Stimulated activated naive CD8-positive, alpha-beta T cell treated with anti-CD3 and anti-CD28 coated beads, Interleukin-15, amount 100 ng/mL, for 72 hours (primary cell): ENCODE data around the gene TBC1D14.

Source experiments
- ATAC-seq: fragments of 150-1000 bp; cut with Tn5 transposase; 2 replicates; pipeline ENCODE4 v1.10.0; 2021; ENCODE audit warnings: mild to moderate bottlenecking, moderate library complexity
- DNase-seq, 2 donors: peaks; one replicate each; pipeline ENCODE4 v3.0.0; 2021 to 2022
- H3K27ac Mint-ChIP-seq, 2 donors: one replicate each; pipeline ENCODE4 v1.8.0; 2022; ENCODE audit warnings: mild to moderate bottlenecking in 2 of 2, mixed read lengths in 2 of 2, moderate library complexity in 2 of 2
- H3K27me3 Mint-ChIP-seq: one replicate; pipeline ENCODE4 v1.8.0; 2022; ENCODE audit warnings: mixed read lengths
- H3K4me1 Mint-ChIP-seq: one replicate; pipeline ENCODE4 v1.8.0; 2022; ENCODE audit warnings: mild to moderate bottlenecking, mixed read lengths
- H3K4me3 Mint-ChIP-seq, 2 donors: one replicate each; pipeline ENCODE4 v1.8.0; 2022; ENCODE audit warnings: mild to moderate bottlenecking in 2 of 2, mixed read lengths in 2 of 2, moderate library complexity in 1 of 2
- H3K9me3 Mint-ChIP-seq, 2 donors: one replicate each; pipeline ENCODE4 v1.8.0; 2022; ENCODE audit warnings: mixed read lengths in 2 of 2

Gene TBC1D14

DNA sequence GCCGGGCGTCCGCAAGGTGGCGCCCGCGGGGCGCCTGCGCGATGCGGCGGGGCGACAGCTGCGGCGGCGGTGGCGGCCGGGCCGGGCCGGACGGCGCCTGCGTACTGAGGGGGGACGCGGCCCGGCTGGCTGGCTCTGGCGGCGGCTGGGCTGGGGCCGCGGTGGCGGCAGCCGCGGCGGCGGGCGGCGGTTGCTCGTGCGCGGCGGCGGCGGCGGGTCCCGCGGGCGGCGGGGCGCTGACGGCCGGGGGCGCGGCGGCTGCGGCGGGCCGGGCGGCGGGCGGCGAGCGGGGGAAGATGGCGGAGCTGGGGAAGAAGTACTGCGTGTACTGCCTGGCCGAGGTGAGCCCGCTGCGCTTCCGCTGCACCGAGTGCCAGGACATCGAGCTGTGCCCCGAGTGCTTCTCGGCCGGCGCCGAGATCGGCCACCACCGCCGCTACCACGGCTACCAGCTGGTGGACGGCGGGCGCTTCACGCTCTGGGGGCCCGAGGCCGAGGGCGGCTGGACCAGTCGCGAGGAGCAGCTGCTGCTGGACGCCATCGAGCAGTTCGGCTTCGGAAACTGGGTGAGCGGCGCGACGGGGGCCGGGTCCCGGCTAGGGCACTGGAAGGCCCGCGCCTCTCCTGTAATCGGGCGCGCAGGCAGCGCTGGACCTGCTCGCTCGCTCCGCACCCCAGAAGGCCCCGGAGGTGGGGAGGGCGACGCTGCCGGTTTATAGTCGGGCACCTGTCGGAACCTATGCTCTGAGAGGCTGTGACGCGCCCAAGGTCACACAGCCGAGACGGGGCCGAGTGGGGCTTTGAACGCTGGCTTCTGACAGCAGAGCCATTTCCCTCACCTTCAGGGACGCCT is 133.9 kb downstream of the TBC1D14 start, which contains the start of gene TADA2B:
TSS of gene TADA2B (plus strand) at position 89 of the 853 bp plus-strand sequence. CDS start at position 297, 208 bp downstream.
- DNase-seq (peak; percentile 61 to 64), ATAC-seq (peak; percentile 69)
- Mint-ChIP-seq H3K4me3 (peak within 1 kb of the TSS; percentile 99), H3K27ac (peak within 1 kb of the TSS; percentile 92 to 95), H3K9me3 (no peaks in the 10 kb centered on the region), H3K27me3 (peaks cover 16% of the 10 kb centered on the region), H3K4me1 (peaks cover 60% of the 10 kb centered on the region)

DNA sequence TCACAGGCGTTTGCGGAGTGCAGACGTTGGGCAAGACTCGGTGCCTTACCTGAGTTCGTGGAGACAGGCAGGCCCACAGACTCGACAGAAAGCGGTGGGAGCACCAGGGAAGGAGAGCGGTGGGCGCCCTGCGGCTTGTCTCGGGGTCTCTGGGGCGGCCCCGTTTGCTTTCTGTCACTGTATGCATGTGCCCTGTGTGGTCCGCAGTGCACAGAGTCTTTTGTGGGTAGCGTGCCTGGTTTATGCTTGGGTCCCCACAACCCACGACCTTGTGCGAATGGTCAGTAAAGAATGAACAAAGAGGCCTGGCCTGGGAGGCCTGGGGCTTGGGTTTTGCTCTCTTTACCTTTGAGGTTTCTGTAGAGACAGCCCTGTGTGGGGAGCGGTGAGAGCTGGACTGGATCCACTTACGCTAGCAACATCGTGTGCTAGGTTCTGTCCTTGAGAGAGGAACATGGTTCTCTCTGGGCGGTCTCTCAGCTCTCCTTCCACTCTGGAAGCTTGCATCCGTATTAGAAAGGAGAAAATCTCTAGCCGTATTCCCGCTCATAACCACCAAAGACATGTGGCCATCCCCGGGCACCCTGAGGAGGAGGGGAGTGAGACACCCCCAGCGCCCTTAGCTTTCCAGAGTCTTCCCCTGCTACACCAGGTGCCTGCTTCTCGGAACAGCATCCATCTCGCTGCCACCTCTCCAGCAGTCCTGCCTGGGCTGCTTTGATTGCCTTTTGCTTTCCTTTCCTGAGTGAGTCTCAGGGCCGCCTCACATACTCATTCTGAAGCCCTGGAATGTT is 134.7 kb downstream of the TBC1D14 start:
- DNase-seq = no peak
- Mint-ChIP-seq H3K27ac (peak overlapping the region; percentile 86 to 95), H3K9me3 (no peaks in the 10 kb centered on the region), H3K4me3 (peak overlapping the region; percentile 87 to 96), H3K4me1 (peaks cover 67% of the 10 kb centered on the region), H3K27me3 (peaks cover 16% of the 10 kb centered on the region)
- no peak for ATAC-seq

DNA sequence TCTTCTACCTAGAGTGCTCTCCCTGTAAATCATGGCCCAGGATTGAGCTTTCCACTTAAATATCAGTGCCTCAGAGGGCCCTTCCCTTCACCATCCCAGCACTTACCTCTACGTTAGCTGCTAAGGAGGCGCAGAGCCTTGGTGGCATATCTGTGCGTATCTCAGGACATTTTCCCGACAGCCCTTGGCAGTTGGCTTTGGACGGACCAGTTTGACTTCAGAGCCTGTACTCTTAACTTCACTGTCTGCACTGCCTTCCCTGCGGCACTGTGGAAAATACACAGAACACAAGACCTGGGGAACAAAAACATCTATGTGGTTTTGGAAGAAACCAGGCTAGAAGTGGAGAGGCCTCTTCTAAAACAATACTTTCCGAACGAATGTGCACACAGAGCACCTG is 135.9 kb downstream of the TBC1D14 start:
- Mint-ChIP-seq H3K4me1 (peaks cover 72% of the 10 kb centered on the region), H3K4me3 (peak overlapping the region; percentile 87 to 96), H3K27ac (peak overlapping the region in 1 of 2 donors; percentile 93), H3K27me3 (peaks cover 16% of the 10 kb centered on the region), H3K9me3 (no peaks in the 10 kb centered on the region)
- DNase-seq (no peak), ATAC-seq (no peak)

DNA sequence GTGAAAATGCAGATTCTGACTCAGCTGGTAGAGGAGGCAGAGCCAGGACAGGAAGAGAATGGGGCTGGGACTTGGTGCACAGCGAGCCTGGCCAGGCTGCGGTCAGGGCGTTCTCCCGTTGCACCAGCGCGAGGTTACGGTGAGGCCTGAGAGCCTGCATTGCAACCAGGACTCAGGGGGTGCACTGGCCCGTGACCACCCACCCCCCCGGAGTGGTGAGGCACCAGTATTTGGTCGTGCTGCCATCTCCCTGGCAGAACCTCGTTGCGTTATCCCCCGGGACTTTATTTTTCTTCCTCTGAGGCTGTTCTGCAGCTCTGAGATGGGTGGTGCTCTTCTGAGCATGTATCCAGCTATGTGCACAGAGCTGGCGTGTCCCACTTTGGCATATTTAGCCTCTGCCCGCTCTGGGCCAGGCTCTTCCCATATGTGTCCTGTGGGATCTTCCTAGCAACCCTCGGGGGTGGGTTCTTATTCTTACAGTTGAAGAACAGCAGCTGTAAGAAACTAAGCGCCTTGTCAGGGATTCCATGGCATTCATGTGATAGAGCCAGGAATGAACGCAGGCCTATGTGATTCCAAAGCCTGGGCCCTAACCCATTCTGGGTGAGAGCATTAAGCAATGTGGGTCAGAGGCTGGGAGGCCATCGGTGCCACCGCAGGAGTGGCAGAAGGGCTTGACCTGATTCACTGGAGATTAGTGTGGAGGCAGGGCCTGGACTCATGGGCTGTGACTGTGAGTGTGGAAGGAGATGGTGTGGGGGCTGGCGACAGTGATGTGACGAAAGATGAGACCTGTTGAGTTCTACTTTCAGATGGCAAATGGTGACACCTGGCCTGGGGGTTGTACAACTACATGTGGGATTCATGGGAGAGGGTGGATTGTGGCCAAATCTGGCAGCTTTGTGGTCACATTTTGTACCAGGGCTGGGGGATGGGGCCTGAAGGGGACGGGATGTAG is 136.6 kb downstream of the TBC1D14 start:
- ATAC-seq (no peak), DNase-seq (no peak)
- peaks cover 76% of the 10 kb centered on the region for H3K4me1 Mint-ChIP-seq
- peak overlapping the region; percentile 87 to 96 for H3K4me3 Mint-ChIP-seq
- peak overlapping the region; percentile 1 to 93 for H3K27ac Mint-ChIP-seq
- peaks cover 16% of the 10 kb centered on the region for H3K27me3 Mint-ChIP-seq
- H3K9me3 Mint-ChIP-seq = no peaks in the 10 kb centered on the region

DNA sequence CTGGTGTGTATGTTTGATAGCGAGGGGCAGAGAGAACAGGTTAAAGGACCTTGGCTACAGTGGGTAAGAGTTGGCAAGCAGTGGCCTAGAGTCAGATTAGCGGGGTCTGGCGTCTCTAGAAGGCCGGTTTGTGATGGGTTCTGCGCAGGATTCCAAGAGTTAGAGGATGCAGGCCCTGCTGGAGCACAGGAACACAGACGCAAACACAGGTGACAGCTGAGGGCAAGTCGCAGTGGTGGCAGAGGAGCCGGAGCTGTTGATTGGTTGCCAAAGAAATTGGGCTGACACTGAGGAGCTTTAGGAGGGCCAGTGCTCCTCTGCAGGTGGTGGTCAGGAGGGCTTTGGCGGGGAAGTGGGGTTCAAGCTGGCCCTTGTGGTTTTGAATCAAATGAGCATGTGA is 137.3 kb downstream of the TBC1D14 start:
- Mint-ChIP-seq H3K9me3 (no peaks in the 10 kb centered on the region), H3K27me3 (peaks cover 10% of the 10 kb centered on the region), H3K27ac (peak overlapping the region in 1 of 2 donors; percentile 81), H3K4me1 (peaks cover 73% of the 10 kb centered on the region), H3K4me3 (no peak overlapping the region)
- DNase-seq (no peak), ATAC-seq (no peak)

DNA sequence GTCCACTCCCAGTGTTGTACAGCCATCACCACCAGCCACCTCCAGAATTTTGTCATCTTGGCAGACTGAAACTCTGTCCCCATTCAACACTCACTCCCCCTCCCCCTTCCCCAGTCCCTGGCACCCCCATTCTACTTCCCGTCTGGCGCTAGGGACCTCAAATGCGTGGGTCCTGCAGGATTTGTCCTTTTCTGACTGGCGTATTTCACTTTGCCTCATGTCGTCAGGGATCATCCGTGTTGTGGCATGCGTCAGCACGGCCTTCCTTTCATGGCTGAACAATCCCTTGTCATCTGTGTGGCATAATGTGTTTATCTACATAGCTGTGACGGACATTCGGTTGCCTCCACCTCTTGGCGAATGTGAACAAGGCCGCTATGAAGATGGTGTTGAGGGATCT is 139.0 kb downstream of the TBC1D14 start:
- Mint-ChIP-seq H3K27me3 (no peaks in the 10 kb centered on the region), H3K4me1 (peaks cover 78% of the 10 kb centered on the region), H3K9me3 (no peaks in the 10 kb centered on the region), H3K4me3 (no peak overlapping the region), H3K27ac (no peak overlapping the region)
- DNase-seq (no peak), ATAC-seq (no peak)

DNA sequence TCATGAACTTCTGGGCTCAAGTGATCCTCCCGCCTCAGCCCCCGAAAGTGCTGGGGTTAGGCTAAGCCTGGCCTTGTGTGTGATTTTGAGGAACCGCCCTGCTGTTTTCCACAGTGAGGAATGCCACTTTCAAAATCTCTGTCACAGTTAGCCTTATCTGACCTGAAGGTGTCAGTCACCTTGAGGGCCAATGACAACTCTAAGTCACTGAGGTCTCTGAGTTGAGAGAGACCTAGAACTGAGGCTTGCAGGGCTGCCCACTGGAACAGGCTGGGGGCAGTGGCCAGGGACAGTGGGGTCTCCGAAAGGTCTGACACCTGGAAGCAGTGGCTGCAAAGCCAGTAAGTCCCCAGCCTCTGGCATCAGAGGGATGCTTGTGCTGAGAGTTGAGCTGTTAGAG is 139.7 kb downstream of the TBC1D14 start:
- no peak for DNase-seq
- Mint-ChIP-seq H3K27me3 (no peaks in the 10 kb centered on the region), H3K9me3 (no peaks in the 10 kb centered on the region), H3K4me3 (no peak overlapping the region), H3K4me1 (peaks cover 73% of the 10 kb centered on the region), H3K27ac (no peak overlapping the region)
- no peak for ATAC-seq

DNA sequence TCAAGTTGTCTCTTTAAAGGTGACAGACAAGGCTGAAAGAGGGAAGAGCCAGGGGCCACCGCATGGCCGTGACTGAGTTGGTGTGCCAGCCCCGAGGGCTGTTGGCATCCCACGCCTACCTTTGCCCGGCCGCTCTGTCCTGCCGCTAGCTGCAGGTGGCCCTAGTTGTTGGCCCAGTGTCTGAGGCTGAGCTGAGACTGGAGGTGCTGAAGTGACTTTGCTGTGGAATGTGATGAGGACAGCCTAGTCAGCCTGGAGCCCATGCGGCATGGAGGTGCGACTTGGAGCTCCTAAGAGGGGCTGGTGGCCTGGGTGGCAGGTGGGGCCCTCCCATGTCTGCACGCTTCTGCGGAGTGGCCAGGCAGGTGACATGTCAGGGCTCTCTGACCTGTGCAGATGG is 140.1 kb downstream of the TBC1D14 start:
- Mint-ChIP-seq H3K9me3 (no peaks in the 10 kb centered on the region), H3K27me3 (no peaks in the 10 kb centered on the region), H3K27ac (no peak overlapping the region), H3K4me1 (peaks cover 69% of the 10 kb centered on the region), H3K4me3 (no peak overlapping the region)
- no peak for DNase-seq
- no peak for ATAC-seq

DNA sequence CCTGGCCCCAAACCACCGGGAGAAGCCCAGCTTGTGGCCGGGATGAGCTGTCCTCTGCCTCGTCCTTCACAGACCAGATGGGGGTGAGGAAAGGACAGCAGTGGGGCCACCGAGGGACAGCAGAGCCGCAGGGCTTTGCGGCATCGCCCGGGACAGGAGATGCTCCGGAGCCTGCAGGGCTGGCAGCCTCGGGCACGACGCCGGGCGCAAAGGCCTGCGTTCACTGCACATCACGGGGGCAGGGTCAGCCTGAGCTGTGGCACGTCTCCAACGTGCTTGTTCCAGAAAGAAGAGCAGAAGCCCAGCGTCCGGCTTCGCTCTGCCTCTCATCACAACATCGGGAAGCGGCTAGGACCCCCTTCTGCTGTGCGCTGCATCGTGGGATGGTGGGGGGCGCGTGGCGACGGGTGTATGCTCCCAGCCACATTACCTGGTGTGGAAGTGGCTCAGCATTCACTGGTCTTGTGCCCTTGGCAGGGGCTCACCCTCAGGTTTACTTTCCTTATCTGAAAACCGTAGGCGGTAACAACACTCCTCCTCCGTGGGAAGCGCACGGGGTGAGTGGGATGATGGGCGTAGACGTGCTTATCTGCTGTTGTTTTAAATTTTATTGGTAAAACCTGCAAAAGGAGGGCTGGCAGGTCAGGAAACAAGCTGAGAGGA is 141.0 kb downstream of the TBC1D14 start:
- Mint-ChIP-seq H3K4me1 (peaks cover 60% of the 10 kb centered on the region), H3K9me3 (no peaks in the 10 kb centered on the region), H3K27ac (no peak overlapping the region), H3K27me3 (no peaks in the 10 kb centered on the region), H3K4me3 (no peak overlapping the region)
- no peak for DNase-seq
- ATAC-seq = no peak

DNA sequence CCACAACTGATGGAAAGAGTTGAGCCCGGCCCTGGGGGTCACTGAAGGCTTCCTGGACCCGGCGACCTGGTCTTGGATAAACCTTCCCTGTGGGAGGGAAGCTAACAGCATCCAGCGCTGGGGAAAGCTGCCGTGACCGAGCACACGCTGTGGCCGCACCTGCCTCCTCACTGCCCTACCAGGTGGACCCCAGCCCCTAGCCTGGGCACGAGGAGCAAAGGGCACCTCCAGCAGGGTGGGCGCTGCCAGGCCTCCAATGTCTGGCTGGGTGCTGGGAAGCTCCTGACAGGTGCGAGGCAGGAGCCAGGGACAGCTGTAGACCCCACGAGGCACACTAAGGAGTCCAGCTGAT is 141.5 kb downstream of the TBC1D14 start:
- DNase-seq (no peak), ATAC-seq (no peak)
- no peak overlapping the region for H3K27ac Mint-ChIP-seq
- no peaks in the 10 kb centered on the region for H3K9me3 Mint-ChIP-seq
- no peaks in the 10 kb centered on the region for H3K27me3 Mint-ChIP-seq
- peaks cover 55% of the 10 kb centered on the region for H3K4me1 Mint-ChIP-seq
- H3K4me3 Mint-ChIP-seq = no peak overlapping the region

DNA sequence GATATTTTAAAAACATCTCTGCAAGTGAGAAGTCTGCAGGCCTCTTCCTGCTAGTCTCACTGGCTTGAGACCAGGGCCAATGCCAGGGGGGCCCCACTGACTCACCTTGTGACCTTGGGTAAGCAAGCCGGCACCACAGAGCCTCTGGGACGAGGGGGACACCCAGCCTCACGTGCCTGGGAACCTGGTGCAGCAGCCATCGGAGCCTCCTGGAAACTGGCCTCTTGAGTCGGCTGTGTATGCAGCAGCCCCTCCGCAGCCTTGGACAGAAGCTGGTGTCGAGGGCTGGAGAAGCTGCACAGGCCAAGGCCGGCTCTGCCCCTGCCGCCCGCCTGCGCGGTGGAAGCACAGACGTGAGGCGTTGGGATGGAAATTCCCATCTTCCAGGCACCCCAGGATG is 142.3 kb downstream of the TBC1D14 start:
- no peak for ATAC-seq
- no peak for DNase-seq
- peaks cover 47% of the 10 kb centered on the region for H3K4me1 Mint-ChIP-seq
- H3K27me3 Mint-ChIP-seq = no peaks in the 10 kb centered on the region
- no peak overlapping the region for H3K4me3 Mint-ChIP-seq
- no peak overlapping the region for H3K27ac Mint-ChIP-seq
- H3K9me3 Mint-ChIP-seq = no peaks in the 10 kb centered on the region

DNA sequence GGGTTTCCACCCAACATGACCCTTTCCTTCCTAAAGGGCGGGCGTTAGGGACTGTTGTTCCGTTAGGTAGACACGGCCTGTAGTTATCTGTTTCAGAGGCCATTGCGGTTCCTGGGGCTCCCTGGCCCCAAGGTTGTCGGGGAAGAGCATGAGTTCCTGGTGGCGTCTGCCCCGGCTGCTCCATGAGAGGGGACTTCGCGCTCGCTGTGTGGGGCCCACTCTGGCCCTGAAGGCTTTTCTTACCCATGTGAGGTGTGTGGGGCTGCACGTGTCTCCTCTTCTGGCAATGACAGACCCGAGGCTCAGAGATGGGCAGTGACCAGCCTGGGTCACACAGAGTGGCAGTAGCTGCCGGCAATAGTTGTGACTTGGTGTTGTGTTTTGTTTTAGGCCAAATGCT is 142.7 kb downstream of the TBC1D14 start:
- Mint-ChIP-seq H3K4me3 (no peak overlapping the region), H3K27me3 (no peaks in the 10 kb centered on the region), H3K9me3 (no peaks in the 10 kb centered on the region), H3K4me1 (peaks cover 43% of the 10 kb centered on the region), H3K27ac (peak overlapping the region in 1 of 2 donors; percentile 86)
- DNase-seq = no peak
- ATAC-seq = no peak

DNA sequence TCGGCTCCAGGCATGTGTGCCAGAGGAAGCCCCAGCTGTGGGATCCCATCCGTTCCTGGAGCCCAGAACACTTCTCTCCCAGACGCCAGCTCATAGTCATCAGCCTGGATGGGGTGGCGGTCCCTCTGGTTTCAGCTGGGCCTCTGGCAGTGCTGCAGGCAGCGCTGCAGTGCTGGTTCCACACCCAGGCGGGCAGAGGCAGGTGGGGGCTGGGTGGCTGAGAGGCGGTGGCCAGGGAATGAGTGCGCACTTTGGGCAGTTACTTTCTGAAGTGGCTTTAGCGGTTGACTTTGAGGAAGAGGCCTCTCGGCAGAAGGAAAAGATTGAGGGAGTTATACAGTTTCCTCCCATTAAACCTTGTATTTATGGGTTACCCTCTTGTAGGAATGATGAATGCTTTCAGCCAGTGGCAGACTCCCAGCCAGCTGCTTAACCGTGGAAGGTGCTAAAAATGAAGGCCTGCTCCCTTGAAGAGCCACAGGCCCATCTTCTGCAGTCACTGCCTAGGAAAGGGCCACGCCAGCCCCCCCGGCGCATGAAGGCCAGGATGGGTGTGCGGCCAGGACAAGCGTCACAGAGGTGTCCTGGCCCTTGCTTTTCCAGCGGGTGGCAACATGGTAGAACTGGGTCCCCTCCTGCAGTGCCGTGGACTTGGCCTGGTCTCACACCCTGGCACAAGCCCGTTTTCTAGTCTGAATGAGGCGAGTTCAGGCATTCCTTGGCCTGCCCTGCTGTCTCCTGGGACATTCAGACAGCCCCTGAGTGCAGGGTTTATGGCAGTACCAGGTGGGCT is 143.5 kb downstream of the TBC1D14 start:
- Mint-ChIP-seq H3K4me3 (no peak overlapping the region), H3K9me3 (no peaks in the 10 kb centered on the region), H3K4me1 (peaks cover 38% of the 10 kb centered on the region), H3K27ac (peak overlapping the region; percentile 27 to 86), H3K27me3 (no peaks in the 10 kb centered on the region)
- peak; percentile 69 for ATAC-seq
- DNase-seq = peak in 1 of 2 donors; percentile 31
